OCI-LY1 (cell line): ENCODE results near the gene TEAD1.

ENCODE experiments used
- CTCF ChIP-seq: fragments of 200-600 bp; sonication (generic), shearing (Covaris generic); IDR thresholded peaks from 2 replicates; pipeline ENCODE4 v1.5.1; 2017; ENCODE audit warnings: mild to moderate bottlenecking, antibody characterized with exemption, low read length, moderate library complexity, mixed read lengths
- EZH2 ChIP-seq: fragments of 200-600 bp; sonication (generic), shearing (Covaris generic); IDR thresholded peaks from 2 replicates; pipeline ENCODE4 v1.8.0; 2017; ENCODE audit warnings: borderline replicate concordance, mixed run types, mild to moderate bottlenecking, antibody characterized with exemption, low read length, moderate library complexity, mixed read lengths

- TF ChIP-seq CTCF (no peak), EZH2 (no peak)
These were observed 8.7 kb downstream of the TEAD1 start for GRCh38 chr11:12682737-12683500.
